ENCODE data around the gene FUT1. TPM values are rescaled to one million over a fixed set of nuclear protein-coding genes. Genes with fewer than 3 reads are reported as not detected.

FUT1 gene
- total RNA-seq, 4 donors from 2014 or later, result 1.7 to 3.0 (median 2.0) TPM

GRCh38 chr19:48737360-48737998 lies 15.0 kb downstream of the FUT1 start:
- Histone ChIP-seq H3K9me3 (no peaks in the 10 kb centered on the region), H3K36me3 (no peaks in the 10 kb centered on the region), H3K4me1 (peaks cover 5 to 24% of the 10 kb centered on the region in 2 donors), H3K4me3 (replicated peaks in 1 of 3) (no peak overlapping the region), H3K27ac (no peak overlapping the region), H3K27me3 (no peaks in the 10 kb centered on the region)
- WGBS, 2 donors, result 63 to 65% methylated on average over 22 of the region's 22 CpGs
- intact Hi-C loops (cut with DNase I), result no loop called here
- DNase-seq, result no peak
- TF ChIP-seq POLR2A (IDR thresholded peaks at IDR 0.05) (no peak), CTCF (IDR thresholded peaks at IDR 0.05) (no peak)

GRCh38 chr19:48735031-48735615 lies 17.3 kb downstream of the FUT1 start:
- Histone ChIP-seq H3K4me1 (peaks cover 5 to 15% of the 10 kb centered on the region in 2 donors), H3K27me3 (no peaks in the 10 kb centered on the region), H3K9me3 (no peaks in the 10 kb centered on the region), H3K36me3 (no peaks in the 10 kb centered on the region), H3K27ac (no peak overlapping the region), H3K4me3 (replicated peaks in 1 of 3) (no peak overlapping the region)
- DNase-seq, result peak; percentile 51 to 53
- TF ChIP-seq CTCF (IDR thresholded peaks at IDR 0.05) (no peak), POLR2A (IDR thresholded peaks at IDR 0.05) (no peak)
- intact Hi-C loops (cut with DNase I), result no loop called here
- 19 to 37% methylated on average over 12 to 21 of the region's 38 CpGs for WGBS, 2 donors

- Histone ChIP-seq H3K9me3 (no peaks in the 10 kb centered on the region), H3K36me3 (no peaks in the 10 kb centered on the region), H3K27ac (no peak overlapping the region), H3K4me3 (replicated peaks in 1 of 3) (no peak overlapping the region), H3K27me3 (no peaks in the 10 kb centered on the region), H3K4me1 (peaks cover 5 to 14% of the 10 kb centered on the region in 2 donors)
- TF ChIP-seq CTCF (IDR thresholded peaks at IDR 0.05), result no peak
- no peak for TF ChIP-seq POLR2A (IDR thresholded peaks at IDR 0.05)
- intact Hi-C loops (cut with DNase I), result no loop called here
- WGBS, 2 donors, result 98% methylated on average over 8 to 9 of the region's 9 CpGs
- no peak for DNase-seq
Measured at GRCh38 chr19:48734625-48735024, 17.8 kb downstream of the FUT1 start.

- WGBS, 2 donors, result 91 to 92% methylated on average over 4 of the region's 4 CpGs
- intact Hi-C loops (cut with DNase I), result no loop called here
- no peaks in the 10 kb centered on the region for H3K36me3 ChIP-seq
Measured at GRCh38 chr19:48731452-48731851, 21.0 kb downstream of the FUT1 start.

More at GRCh38 chr19:48731452-48731851, 21.0 kb downstream of the FUT1 start:
- no peak overlapping the region for H3K27ac ChIP-seq
- no peak for TF ChIP-seq CTCF (IDR thresholded peaks at IDR 0.05)
- TF ChIP-seq POLR2A (IDR thresholded peaks at IDR 0.05), result no peak
- H3K27me3 ChIP-seq, result no peaks in the 10 kb centered on the region
- no peaks in the 10 kb centered on the region for H3K9me3 ChIP-seq
- H3K4me3 ChIP-seq (replicated peaks in 1 of 3), result no peak overlapping the region
- DNase-seq, result no peak
- peaks cover 0 to 4% of the 10 kb centered on the region in 2 donors for H3K4me1 ChIP-seq
